GM21367 (cell line): Measurements from ENCODE around the gene PRTN3.
"Not testable (repeated sequence)": the region's sequence is repeated elsewhere in the genome, so short reads cannot be mapped to it uniquely, and the experiment has no call there.

Source experiments
- ATAC-seq: cut with Tn5 transposase; IDR thresholded peaks from one replicate; pipeline ENCODE4 v1.9.1; 2021; ENCODE audit not compliant: unreplicated experiment

PRTN3 gene

GRCh38 chr19:815079-815774 lies 25.6 kb upstream of the PRTN3 start:
- ATAC-seq, result no peak

DNA sequence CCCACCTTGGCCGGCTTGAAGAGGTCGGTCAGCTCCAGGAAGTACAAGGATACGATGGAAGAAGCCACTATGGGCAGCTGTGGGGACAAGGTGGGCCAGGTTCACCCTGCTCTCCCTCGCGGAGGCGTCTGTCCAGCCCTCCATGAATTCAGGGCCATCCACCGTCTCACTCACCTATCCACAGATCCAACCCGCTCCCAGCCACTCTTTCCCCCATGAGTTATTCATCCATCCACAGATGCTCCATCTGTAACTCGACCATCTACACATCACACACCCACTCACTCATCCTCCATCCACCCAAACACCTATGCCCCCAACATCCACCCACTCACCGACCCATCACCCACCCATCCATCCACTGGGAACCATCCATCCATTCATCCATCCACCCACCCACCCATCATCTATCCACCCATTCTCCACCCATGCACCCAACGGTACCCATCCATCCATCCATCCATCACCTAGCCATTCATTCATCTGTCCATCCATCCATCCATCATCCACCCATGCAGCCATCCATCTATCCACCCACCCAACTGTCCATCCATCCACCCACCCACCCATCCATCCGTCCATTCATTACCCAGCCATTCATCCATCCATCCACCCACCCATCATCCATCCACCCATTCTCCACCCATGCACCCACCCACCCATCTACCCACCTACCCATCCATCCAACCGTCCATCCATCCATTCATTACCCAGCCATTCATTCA lies 24.9 kb upstream of the PRTN3 start:
- ATAC-seq, result no peak

DNA sequence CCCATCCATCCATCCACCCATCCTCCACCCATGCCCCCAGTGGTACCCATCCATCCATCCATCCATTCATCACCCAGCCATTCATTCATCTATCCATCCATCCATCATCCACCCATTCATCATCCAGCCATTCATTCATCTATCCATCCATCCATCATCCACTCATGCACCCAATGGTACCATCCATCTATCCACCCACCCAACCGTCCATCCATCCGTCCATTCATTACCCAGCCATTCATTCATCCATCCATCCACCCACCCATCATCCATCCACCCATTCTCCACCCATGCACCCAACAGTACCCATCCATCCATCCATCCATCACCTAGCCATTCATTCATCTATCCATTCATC lies 24.3 kb upstream of the PRTN3 start:
- ATAC-seq, result no peak

DNA sequence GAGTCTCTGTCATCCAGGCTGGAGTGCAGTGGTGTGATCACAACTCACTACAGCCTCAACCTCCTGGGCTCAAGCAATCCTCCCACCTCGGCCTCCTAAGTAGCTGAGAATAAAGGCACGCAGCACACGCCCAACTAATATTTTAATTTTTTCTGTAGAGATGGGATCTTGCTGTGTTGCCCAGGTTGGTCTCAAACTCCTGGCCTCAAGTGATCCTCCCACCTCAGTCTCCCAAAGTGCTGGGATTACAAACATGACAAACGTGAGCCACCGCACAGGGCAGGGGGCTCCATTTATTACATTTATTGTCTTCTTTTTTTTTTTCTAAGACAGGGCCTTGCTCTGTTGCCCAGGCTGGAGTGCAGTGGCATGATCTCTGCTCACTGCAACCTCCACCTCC lies 20.6 kb upstream of the PRTN3 start:
- not testable (repeated sequence) for ATAC-seq

GRCh38 chr19:821231-821824 lies 19.5 kb upstream of the PRTN3 start:
- no peak for ATAC-seq

GRCh38 chr19:821825-822503 lies 18.8 kb upstream of the PRTN3 start, which contains the start of gene PLPPR3:
Gene PLPPR3, minus strand, starts transcription at chr19:821955. Its CDS starts 396 bp downstream, at chr19:821559.
- no peak for ATAC-seq

DNA sequence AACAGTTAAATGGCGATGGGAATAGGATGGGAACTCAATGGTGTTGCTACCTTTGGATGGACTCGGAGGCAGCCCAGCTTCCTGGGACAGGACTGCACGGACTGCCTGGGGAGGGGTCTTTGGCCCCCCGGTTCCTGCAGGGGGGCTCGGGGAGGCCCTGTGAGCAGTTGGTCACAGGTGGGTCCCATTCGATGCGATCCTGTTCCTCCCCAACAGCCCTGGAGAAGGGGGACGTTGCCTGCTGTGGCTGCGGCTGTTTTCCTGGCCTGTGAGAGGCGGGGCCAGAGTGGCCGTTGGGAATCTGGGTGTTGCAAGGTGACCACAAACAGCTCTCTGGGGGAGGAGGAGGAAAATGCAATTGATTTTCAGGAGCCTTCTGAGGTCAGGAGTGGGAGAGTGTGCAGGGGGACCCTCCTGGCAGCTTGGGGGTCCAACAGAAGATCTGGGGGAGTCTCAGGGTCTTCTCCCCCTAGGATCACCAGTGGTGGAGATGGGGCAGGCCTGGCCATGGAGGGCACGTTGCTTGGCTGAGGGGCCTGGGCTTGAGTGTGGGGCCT lies 17.2 kb upstream of the PRTN3 start:
- no peak for ATAC-seq

DNA sequence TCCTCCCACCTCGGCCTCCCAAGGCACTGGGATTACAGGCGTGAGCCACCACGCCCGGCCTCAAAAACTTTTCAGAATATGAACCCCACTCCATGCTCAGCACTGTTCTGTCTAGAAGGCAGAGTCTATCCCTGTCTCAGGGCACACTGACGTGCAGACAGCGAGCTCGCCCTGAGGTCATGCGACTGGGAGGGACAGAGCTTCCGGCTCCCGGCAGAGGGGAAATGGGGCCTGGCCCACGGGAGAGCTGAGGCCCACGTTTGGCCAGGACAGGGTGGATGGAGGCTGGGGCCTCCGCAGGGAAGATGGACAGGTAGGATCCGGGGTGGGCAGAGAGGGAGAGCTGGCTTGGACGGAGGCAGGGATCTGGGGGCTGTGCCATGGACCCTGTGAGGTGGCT lies 15.9 kb upstream of the PRTN3 start:
- no peak for ATAC-seq

DNA sequence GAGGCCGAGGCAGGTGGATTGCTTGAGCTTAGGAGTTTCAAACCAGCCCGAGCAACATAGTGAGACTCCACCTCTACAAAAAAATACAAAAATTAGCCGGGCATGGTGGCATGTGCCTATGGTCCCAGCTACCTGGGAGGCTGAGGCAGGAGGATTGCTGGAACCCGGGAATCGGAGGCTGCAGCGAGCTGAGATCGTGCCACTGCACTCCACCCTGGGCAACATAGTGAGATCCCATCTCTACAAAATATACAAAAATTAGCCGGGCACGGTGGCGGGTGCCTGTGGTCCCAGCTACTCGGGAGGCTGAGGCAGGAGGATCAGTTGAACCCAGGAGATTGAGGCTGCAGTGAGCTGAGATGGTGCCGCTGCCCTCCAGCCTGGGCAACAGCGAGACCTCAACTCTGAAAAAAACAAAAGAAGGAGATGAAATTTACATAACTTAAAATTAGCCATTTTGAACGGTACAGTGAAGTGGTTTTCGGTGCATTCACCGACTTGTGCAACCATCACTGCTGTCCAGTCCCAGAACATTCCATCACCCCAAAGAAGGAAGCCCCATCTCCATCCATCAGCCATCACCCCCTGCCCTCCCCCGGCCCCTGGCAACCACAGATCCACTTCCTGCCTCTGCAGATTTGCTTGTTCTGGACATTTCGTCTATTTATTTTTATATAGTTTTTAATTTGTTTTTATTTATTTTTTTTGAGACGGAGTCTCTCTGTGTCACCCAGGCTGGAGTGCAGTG lies 14.7 kb upstream of the PRTN3 start:
- ATAC-seq, result no peak

DNA sequence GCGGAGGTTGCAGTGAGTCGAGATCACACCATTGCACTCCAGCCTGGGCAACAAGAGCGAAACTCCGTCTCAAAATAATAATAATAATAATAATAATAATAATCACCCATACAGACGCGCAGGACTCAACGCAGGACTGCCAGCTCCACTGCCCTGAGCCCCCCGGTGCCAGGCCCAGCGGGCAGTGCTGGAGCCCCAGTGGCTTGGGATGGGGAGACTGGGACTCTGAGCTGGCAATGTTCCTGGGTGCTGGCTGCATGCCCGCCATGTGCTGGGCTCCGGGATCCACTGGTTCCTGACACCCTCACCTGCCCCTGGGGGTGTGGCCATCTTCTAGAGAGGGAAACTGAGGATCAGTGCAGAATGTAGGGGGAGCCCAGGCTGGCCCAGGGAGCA lies 13.5 kb upstream of the PRTN3 start:
- ATAC-seq, result no peak

GRCh38 chr19:827710-828321 lies 13.0 kb upstream of the PRTN3 start, which contains the start of gene AZU1:
Gene AZU1, plus strand, starts transcription at chr19:827837. Its CDS starts 10 bp downstream, at chr19:827847.
- no peak for ATAC-seq

DNA sequence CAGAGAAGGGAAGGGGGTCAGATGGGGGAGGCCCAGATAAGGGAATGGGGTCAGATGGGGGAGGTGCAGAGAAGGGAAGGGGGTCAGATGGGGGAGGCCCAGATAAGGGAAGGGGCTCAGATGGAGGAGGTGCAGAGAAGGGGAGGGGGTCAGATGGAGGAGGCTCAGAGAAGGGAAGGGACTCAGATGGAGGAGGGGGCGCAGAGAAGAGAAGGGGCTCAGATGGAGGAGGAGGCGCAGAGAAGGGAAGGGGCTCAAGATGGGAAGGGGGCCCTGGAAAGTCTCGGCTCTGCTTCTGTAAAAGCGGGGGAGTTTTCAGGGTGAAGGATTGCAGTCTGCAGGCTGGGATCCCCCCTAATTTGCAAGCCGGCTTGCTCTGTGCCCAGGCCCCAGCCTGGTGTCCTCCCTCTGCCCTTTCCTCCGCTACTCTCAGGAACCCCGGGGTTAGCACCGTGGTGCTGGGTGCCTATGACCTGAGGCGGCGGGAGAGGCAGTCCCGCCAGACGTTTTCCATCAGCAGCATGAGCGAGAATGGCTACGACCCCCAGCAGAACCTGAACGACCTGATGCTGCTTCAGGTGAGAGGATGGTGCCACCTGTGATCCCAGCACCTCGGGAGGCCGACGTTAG lies 11.6 kb upstream of the PRTN3 start:
- no peak for ATAC-seq

- no peak for ATAC-seq
Measured at GRCh38 chr19:831407-832369, 9.1 kb upstream of the PRTN3 start.

GRCh38 chr19:834216-834615 lies 6.6 kb upstream of the PRTN3 start:
- ATAC-seq, result no peak

GRCh38 chr19:835210-835810 lies 5.5 kb upstream of the PRTN3 start:
- ATAC-seq, result no peak

DNA sequence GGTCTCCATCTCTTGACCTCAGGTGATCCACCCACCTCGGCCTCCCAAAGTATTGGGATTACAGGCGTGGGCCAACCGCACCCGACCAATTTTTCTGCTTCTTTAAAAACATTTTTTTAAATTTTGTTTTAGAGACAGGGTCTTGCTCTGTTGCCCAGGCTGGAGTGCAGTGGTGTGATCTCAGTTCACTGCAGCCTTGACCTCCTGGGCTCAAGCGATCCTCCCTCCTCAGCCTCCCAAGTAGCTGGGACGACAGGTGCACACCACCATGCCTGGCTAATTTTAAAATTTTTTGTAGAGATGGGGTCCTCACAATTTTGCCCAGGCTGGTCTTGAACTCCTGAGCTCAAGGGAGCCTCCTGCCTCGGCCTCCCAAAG lies 2.0 kb downstream of the PRTN3 start:
- ATAC-seq, result not testable (repeated sequence)

GRCh38 chr19:843180-843835 lies 2.5 kb downstream of the PRTN3 start:
- no peak for ATAC-seq
